Measurements from ENCODE around the gene THUMPD2.

The THUMPD2 gene

DNA sequence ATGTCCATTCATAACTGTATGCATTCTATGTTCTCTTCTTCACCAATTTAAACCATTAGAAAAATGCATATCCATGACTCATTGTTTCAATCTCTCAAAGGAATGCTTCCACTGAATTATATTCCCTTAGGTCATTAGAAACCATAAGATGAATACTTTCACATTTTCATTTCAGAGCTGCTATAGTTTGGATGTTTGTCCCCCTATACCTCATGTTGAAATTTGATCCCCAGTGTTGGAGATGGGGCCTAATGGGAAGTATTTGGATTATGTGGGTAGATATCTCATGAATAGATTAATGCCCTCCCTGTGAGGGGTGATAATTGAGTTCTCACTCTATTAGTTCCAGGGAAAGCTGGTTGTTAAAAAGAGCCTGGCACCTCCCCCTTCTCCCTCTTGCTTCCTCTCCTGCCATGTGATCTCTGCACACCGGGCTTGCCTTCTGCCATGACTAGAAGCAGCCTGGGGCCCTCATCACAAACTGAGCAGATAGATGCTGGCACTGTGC lies 35.7 kb downstream of the THUMPD2 start:
- TF ChIP-seq, protein P1, sequence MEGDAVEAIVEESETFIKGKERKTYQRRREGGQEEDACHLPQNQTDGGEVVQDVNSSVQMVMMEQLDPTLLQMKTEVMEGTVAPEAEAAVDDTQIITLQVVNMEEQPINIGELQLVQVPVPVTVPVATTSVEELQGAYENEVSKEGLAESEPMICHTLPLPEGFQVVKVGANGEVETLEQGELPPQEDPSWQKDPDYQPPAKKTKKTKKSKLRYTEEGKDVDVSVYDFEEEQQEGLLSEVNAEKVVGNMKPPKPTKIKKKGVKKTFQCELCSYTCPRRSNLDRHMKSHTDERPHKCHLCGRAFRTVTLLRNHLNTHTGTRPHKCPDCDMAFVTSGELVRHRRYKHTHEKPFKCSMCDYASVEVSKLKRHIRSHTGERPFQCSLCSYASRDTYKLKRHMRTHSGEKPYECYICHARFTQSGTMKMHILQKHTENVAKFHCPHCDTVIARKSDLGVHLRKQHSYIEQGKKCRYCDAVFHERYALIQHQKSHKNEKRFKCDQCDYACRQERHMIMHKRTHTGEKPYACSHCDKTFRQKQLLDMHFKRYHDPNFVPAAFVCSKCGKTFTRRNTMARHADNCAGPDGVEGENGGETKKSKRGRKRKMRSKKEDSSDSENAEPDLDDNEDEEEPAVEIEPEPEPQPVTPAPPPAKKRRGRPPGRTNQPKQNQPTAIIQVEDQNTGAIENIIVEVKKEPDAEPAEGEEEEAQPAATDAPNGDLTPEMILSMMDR (IDR thresholded peaks at IDR 0.05; ENCODE audit: unreplicated experiment in 3 of 3): no peak
- Mint-ChIP-seq H3K27ac (no peak overlapping the region), H3K9me3 (no peaks in the 10 kb centered on the region), H3K4me3 (no peak overlapping the region), H3K4me1 (peaks cover 10% of the 10 kb centered on the region), H3K36me3 (ENCODE audit: low read depth) (peaks cover 43% of the 10 kb centered on the region), H3K27me3 (ENCODE audit: low read depth) (no peaks in the 10 kb centered on the region)

DNA sequence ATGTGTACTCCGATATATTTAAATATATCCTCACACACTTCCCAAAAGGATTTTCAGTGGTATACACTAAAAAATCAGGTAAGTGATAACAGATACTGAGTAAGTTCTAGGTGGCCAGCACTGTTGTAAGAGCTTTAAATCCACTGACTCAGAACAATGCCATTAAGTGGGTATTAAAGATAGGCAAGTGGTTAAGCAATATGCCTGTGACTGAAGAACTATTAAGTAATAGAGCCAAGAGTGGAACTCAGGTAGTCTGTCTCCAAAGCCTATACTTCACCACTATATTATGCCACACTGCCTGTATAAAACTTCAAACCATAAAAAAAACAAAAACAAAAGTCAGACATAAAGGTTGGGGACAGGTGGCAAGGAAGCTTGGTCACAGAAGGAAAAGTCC lies 37.2 kb downstream of the THUMPD2 start:
- H3K4me3 Mint-ChIP-seq: no peak overlapping the region
- H3K36me3 Mint-ChIP-seq (ENCODE audit: low read depth): peaks cover 46% of the 10 kb centered on the region
- H3K4me1 Mint-ChIP-seq: peaks cover 21% of the 10 kb centered on the region
- H3K27ac Mint-ChIP-seq: no peak overlapping the region
- H3K27me3 Mint-ChIP-seq (ENCODE audit: low read depth): no peaks in the 10 kb centered on the region
- TF ChIP-seq, protein P1 (IDR thresholded peaks at IDR 0.05; ENCODE audit: unreplicated experiment in 3 of 3): no peak
- H3K9me3 Mint-ChIP-seq: no peaks in the 10 kb centered on the region

DNA sequence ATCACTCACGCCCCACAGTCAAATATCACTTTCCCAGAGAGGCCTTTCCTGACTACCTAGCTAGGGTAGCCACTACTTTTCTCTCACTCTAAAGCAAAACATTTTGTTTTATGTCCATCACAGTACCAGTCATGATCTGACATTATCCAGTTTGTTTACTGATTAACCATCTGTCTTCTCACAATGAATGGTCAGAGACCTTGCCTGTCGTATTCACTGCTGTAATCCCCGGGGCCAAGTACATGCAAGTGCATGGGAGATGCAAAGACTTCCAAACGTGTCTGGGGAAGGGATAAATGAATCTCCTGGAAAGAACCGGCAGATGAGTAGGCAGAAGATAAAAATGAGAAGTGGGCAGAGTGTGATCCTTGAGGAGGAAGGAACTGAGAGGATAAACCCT lies 39.7 kb downstream of the THUMPD2 start:
- Mint-ChIP-seq H3K4me3 (no peak overlapping the region), H3K27me3 (ENCODE audit: low read depth) (no peaks in the 10 kb centered on the region), H3K36me3 (ENCODE audit: low read depth) (peaks cover 59% of the 10 kb centered on the region), H3K9me3 (no peaks in the 10 kb centered on the region), H3K4me1 (peaks cover 21% of the 10 kb centered on the region), H3K27ac (peak overlapping the region in 2 of 3 experiments; percentile 33 to 40)
- TF ChIP-seq, protein P1 (IDR thresholded peaks at IDR 0.05; ENCODE audit: unreplicated experiment in 3 of 3): no peak

DNA sequence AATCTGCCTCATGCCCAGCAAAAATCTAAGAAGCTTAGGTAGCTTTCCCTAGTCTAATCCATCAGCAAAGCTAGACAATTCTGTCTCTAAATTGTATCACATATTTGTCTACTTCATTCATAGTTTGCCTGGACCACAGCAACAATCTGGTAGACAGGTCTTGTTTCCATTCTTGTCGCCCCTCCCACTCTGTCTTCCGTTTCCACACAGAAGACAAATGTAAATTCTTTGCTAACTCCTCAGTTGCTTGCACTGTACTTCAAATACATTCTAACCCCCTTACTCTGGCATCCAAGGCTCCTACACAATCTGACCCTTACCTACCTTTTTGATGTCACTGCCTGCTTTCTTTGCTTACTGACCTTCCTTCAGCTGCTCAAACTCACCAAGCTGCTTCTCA lies 40.1 kb downstream of the THUMPD2 start:
- H3K4me3 Mint-ChIP-seq: no peak overlapping the region

DNA sequence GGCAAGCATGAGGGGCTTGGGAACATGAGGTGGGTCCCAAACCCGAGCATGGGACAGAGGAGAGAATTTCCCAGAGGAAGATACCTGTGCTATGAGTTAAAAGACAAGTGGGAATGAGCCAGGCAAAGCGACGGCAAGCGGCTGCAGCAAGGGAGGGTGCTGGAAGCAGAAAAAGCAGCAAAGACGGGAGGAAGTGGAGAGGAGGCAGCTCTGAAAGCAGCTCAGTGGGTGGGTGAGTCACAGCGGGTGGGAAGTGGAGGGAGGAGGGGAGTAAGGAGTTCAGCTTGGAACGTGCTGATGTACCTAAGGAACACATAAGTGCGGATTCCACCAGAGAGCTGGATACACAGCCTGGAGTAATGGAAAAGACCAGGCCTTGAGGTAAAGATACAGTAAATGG lies 41.4 kb downstream of the THUMPD2 start:
- H3K36me3 Mint-ChIP-seq (ENCODE audit: low read depth): peaks cover 61% of the 10 kb centered on the region
- peak overlapping the region; percentile 1 to 74 (median 1) for H3K27ac Mint-ChIP-seq
- H3K9me3 Mint-ChIP-seq: no peaks in the 10 kb centered on the region
- H3K4me1 Mint-ChIP-seq: peaks cover 30% of the 10 kb centered on the region
- TF ChIP-seq, protein P1 (IDR thresholded peaks at IDR 0.05; ENCODE audit: unreplicated experiment in 3 of 3): no peak
- peak overlapping the region in 1 of 3 experiments; percentile 4 for H3K4me3 Mint-ChIP-seq
- H3K27me3 Mint-ChIP-seq (ENCODE audit: low read depth): no peaks in the 10 kb centered on the region

More for the DNA sequence above, 40.1 kb downstream of the THUMPD2 start:
- Mint-ChIP-seq H3K27ac (peak overlapping the region in 2 of 3 experiments; percentile 33 to 40), H3K36me3 (ENCODE audit: low read depth) (peaks cover 64% of the 10 kb centered on the region), H3K9me3 (no peaks in the 10 kb centered on the region), H3K27me3 (ENCODE audit: low read depth) (no peaks in the 10 kb centered on the region), H3K4me1 (peaks cover 26% of the 10 kb centered on the region)
- TF ChIP-seq, protein P1 (IDR thresholded peaks at IDR 0.05; ENCODE audit: unreplicated experiment in 3 of 3): no peak

DNA sequence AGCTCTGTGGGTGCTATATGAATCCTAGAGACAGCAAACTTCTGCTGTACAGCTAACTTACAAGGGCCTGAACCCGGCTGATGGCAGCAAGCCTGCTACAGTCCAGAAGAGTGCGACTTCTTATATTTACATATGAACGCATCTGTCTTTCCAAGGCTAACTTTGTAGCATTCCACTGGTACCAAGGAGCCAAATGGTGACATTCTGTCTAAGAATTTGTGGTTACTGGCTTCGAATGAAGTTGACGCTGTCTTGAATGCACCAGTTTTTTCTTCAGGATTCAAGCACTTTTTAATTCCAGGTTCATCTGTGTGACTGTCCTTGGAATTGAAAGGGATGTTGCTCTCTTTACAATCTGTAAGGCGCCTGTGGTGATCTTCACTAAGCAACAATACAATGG lies 42.4 kb downstream of the THUMPD2 start:
- peaks cover 41% of the 10 kb centered on the region for H3K4me1 Mint-ChIP-seq
- no peak overlapping the region for H3K4me3 Mint-ChIP-seq
- no peaks in the 10 kb centered on the region for H3K9me3 Mint-ChIP-seq
- H3K36me3 Mint-ChIP-seq (ENCODE audit: low read depth): peaks cover 66% of the 10 kb centered on the region
- no peaks in the 10 kb centered on the region for H3K27me3 Mint-ChIP-seq (ENCODE audit: low read depth)
- H3K27ac Mint-ChIP-seq: no peak overlapping the region
- TF ChIP-seq, protein P1 (IDR thresholded peaks at IDR 0.05; ENCODE audit: unreplicated experiment in 3 of 3): no peak

Data from nephron (organoid).